ENCODE measurements around the gene STXBP6. TPM values are rescaled to one million over a fixed set of nuclear protein-coding genes. Genes with fewer than 3 reads are reported as not detected.

Gene STXBP6
- polyA plus RNA-seq, 1 donor (not counting 4 experiments of a cell fraction or from before 2014, with no cell fraction given) = 1.4 TPM

DNA sequence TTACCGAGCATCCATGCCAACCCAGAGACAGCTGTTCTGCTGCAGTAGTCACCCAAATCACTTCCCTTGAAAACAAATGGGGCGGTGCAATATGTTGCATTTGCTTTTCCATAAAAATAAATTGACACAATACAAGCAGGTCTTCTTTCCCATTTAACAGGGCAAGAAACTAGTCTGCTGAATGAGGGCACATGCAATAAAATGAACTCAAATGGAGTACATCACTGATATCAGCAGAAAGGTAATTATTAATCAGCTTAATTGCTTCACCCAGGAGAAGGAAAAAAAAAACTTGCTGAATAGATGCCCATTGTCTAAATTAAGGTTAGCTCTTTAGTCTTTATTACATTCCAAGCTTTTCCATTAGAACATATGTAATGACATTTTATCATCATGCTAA is 240.8 kb downstream of the STXBP6 start:
- Histone ChIP-seq H3K4me1 (ENCODE audit: control insufficient read depth, extremely low read depth, insufficient read depth, low read length) (no peaks in the 10 kb centered on the region), H3K36me3 (ENCODE audit: control insufficient read depth in 2 of 2, extremely low read depth in 1 of 2, insufficient read depth in 2 of 2, low read length in 2 of 2) (no peaks in the 10 kb centered on the region), H3K4me3 (ENCODE audit: control insufficient read depth in 2 of 3, extremely low read depth in 1 of 3, insufficient read depth in 2 of 3, low read depth in 1 of 3, low read length in 3 of 3) (no peak overlapping the region), H3K4me2 (ENCODE audit: control insufficient read depth, extremely low read depth, insufficient read depth, low read depth, low read length) (no peak overlapping the region), H3K9me3 (ENCODE audit: control insufficient read depth, low read depth, low read length) (no peaks in the 10 kb centered on the region), H4K20me1 (ENCODE audit: control insufficient read depth, extremely low read depth, insufficient read depth, low read length) (no peaks in the 10 kb centered on the region), H3K9me1 (ENCODE audit: control insufficient read depth, extremely low read depth, insufficient read depth, low read length) (no peaks in the 10 kb centered on the region), H3K27me3 (ENCODE audit: control insufficient read depth, extremely low read depth, insufficient read depth, low read length) (no peaks in the 10 kb centered on the region), H3K9ac (ENCODE audit: control insufficient read depth, extremely low read depth, insufficient read depth, low read length) (no peak overlapping the region), H3K27ac (ENCODE audit: control insufficient read depth, insufficient read depth, low read length) (no peak overlapping the region), H2AFZ (ENCODE audit: control insufficient read depth, low read length) (no peak overlapping the region), H3K79me2 (ENCODE audit: control insufficient read depth, insufficient read depth, low read length) (no peaks in the 10 kb centered on the region)
- FAIRE-seq = no peak
- TF ChIP-seq, protein P1, sequence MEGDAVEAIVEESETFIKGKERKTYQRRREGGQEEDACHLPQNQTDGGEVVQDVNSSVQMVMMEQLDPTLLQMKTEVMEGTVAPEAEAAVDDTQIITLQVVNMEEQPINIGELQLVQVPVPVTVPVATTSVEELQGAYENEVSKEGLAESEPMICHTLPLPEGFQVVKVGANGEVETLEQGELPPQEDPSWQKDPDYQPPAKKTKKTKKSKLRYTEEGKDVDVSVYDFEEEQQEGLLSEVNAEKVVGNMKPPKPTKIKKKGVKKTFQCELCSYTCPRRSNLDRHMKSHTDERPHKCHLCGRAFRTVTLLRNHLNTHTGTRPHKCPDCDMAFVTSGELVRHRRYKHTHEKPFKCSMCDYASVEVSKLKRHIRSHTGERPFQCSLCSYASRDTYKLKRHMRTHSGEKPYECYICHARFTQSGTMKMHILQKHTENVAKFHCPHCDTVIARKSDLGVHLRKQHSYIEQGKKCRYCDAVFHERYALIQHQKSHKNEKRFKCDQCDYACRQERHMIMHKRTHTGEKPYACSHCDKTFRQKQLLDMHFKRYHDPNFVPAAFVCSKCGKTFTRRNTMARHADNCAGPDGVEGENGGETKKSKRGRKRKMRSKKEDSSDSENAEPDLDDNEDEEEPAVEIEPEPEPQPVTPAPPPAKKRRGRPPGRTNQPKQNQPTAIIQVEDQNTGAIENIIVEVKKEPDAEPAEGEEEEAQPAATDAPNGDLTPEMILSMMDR (optimal IDR thresholded peaks at IDR 0.05 in 1 of 3, IDR thresholded peaks at IDR 0.05 in 1 of 3, conservative IDR thresholded peaks at IDR 0.05 in 1 of 3; ENCODE audit: extremely low read depth in 1 of 3, insufficient read depth in 2 of 3, low read length in 3 of 3) = no peak
- no peak for TF ChIP-seq EZH2 (IDR thresholded peaks at IDR 0.05; ENCODE audit: low read length)
- dilution Hi-C loops (cut with MboI; ENCODE audit: extremely low pct_ligation_motif_present, low sequenced_read_pairs) = no loop called here
- DNase-seq (ENCODE audit: low read depth, low spot score) = no peak

- dilution Hi-C loops (cut with MboI; ENCODE audit: extremely low pct_ligation_motif_present, low sequenced_read_pairs) = no loop called here
- H4K20me1 ChIP-seq (ENCODE audit: control insufficient read depth, extremely low read depth, insufficient read depth, low read length) = no peaks in the 10 kb centered on the region
- H3K36me3 ChIP-seq (ENCODE audit: control insufficient read depth in 2 of 2, extremely low read depth in 1 of 2, insufficient read depth in 2 of 2, low read length in 2 of 2) = no peaks in the 10 kb centered on the region
- no peak overlapping the region for H3K9ac ChIP-seq (ENCODE audit: control insufficient read depth, extremely low read depth, insufficient read depth, low read length)
- H3K4me1 ChIP-seq (ENCODE audit: control insufficient read depth, extremely low read depth, insufficient read depth, low read length) = no peaks in the 10 kb centered on the region
- DNase-seq (ENCODE audit: low read depth, low spot score) (no peak), FAIRE-seq (no peak)
- H3K27ac ChIP-seq (ENCODE audit: control insufficient read depth, insufficient read depth, low read length) = no peak overlapping the region
- H2AFZ ChIP-seq (ENCODE audit: control insufficient read depth, low read length) = no peak overlapping the region
- no peaks in the 10 kb centered on the region for H3K9me1 ChIP-seq (ENCODE audit: control insufficient read depth, extremely low read depth, insufficient read depth, low read length)
- H3K79me2 ChIP-seq (ENCODE audit: control insufficient read depth, insufficient read depth, low read length) = no peaks in the 10 kb centered on the region
- no peaks in the 10 kb centered on the region for H3K27me3 ChIP-seq (ENCODE audit: control insufficient read depth, extremely low read depth, insufficient read depth, low read length)
- H3K4me3 ChIP-seq (ENCODE audit: control insufficient read depth in 2 of 3, extremely low read depth in 1 of 3, insufficient read depth in 2 of 3, low read depth in 1 of 3, low read length in 3 of 3) = no peak overlapping the region
- TF ChIP-seq, protein P1 (optimal IDR thresholded peaks at IDR 0.05 in 1 of 3, IDR thresholded peaks at IDR 0.05 in 1 of 3, conservative IDR thresholded peaks at IDR 0.05 in 1 of 3; ENCODE audit: extremely low read depth in 1 of 3, insufficient read depth in 2 of 3, low read length in 3 of 3) = no peak
- no peak for TF ChIP-seq EZH2 (IDR thresholded peaks at IDR 0.05; ENCODE audit: low read length)
- no peaks in the 10 kb centered on the region for H3K9me3 ChIP-seq (ENCODE audit: control insufficient read depth, low read depth, low read length)
- H3K4me2 ChIP-seq (ENCODE audit: control insufficient read depth, extremely low read depth, insufficient read depth, low read depth, low read length) = no peak overlapping the region
Observed at GRCh38 chr14:24808412-24808811, 241.5 kb downstream of the STXBP6 start.
